ENCODE data around the gene SCN9A.

GRCh38 chr2:166365239-166365638 lies 10.5 kb downstream of the SCN9A start:
- TF ChIP-seq CTCF (IDR thresholded peaks at IDR 0.05): no peak
- TF ChIP-seq EZH2 (IDR thresholded peaks at IDR 0.05; ENCODE audit: borderline replicate concordance, insufficient read depth, low read depth, low read length, poor library complexity, severe bottlenecking): no peak
